ENCODE measurements around the gene COPB1. TPM values are rescaled to one million over a fixed set of nuclear protein-coding genes. Genes with fewer than 3 reads are reported as not detected.
A peak's percentile ranks its signal among the peaks of the same experiment; 100 is the strongest.

Gene COPB1
- total and polyA plus RNA-seq, 9 of the 15 experiments (the other 6 are each of a cell fraction or from before 2014, with no cell fraction given): 64.7 to 188 (median 91.6) TPM

GRCh38 chr11:14519917-14520746, 20.5 kb upstream of the COPB1 start, which contains the start of gene PSMA1 (continued):
- no peak for TF ChIP-seq THAP7 (CRISPR knock-in tag; IDR thresholded peaks at IDR 0.05)
- TF ChIP-seq, protein P1, sequence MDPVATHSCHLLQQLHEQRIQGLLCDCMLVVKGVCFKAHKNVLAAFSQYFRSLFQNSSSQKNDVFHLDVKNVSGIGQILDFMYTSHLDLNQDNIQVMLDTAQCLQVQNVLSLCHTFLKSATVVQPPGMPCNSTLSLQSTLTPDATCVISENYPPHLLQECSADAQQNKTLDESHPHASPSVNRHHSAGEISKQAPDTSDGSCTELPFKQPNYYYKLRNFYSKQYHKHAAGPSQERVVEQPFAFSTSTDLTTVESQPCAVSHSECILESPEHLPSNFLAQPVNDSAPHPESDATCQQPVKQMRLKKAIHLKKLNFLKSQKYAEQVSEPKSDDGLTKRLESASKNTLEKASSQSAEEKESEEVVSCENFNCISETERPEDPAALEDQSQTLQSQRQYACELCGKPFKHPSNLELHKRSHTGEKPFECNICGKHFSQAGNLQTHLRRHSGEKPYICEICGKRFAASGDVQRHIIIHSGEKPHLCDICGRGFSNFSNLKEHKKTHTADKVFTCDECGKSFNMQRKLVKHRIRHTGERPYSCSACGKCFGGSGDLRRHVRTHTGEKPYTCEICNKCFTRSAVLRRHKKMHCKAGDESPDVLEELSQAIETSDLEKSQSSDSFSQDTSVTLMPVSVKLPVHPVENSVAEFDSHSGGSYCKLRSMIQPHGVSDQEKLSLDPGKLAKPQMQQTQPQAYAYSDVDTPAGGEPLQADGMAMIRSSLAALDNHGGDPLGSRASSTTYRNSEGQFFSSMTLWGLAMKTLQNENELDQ (CRISPR knock-in tag; IDR thresholded peaks at IDR 0.05; ENCODE audit: borderline replicate concordance): no peak
- TF ChIP-seq RBM39 (optimal IDR thresholded peaks at IDR 0.05; ENCODE audit: low read depth, low read length): no peak
- peak; percentile 43; the same call in 1 of the 2 replicates for TF ChIP-seq NFATC3 (IDR thresholded peaks at IDR 0.05)
- peak; percentile 81 for TF ChIP-seq ZNF592 (IDR thresholded peaks at IDR 0.05)
- no peak for TF ChIP-seq HMG20A (CRISPR knock-in tag; conservative IDR thresholded peaks at IDR 0.05)
- TF ChIP-seq ZNF121 (CRISPR knock-in tag; conservative IDR thresholded peaks at IDR 0.05): no peak
- TF ChIP-seq XRCC5 (IDR thresholded peaks at IDR 0.05; ENCODE audit: low read depth, low read length): peak; percentile 98
- no peak for TF ChIP-seq PCBP1 (IDR thresholded peaks at IDR 0.05; ENCODE audit: low read depth, low read length, poor library complexity, severe bottlenecking)
- TF ChIP-seq SMARCE1 (IDR thresholded peaks at IDR 0.05): peak; percentile 26
- TF ChIP-seq ZNF76 (CRISPR knock-in tag; IDR thresholded peaks at IDR 0.05; ENCODE audit: borderline replicate concordance): no peak
- TF ChIP-seq, protein P2, sequence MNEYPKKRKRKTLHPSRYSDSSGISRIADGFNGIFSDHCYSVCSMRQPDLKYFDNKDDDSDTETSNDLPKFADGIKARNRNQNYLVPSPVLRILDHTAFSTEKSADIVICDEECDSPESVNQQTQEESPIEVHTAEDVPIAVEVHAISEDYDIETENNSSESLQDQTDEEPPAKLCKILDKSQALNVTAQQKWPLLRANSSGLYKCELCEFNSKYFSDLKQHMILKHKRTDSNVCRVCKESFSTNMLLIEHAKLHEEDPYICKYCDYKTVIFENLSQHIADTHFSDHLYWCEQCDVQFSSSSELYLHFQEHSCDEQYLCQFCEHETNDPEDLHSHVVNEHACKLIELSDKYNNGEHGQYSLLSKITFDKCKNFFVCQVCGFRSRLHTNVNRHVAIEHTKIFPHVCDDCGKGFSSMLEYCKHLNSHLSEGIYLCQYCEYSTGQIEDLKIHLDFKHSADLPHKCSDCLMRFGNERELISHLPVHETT (CRISPR knock-in tag; conservative IDR thresholded peaks at IDR 0.05 in 1 of 2, IDR thresholded peaks at IDR 0.05 in 1 of 2): peak in 1 of 2 experiments; percentile 92; a peak in 2 of 4 replicates
- TF ChIP-seq BMI1 (IDR thresholded peaks at IDR 0.05; ENCODE audit: low read length): no peak
- TF ChIP-seq PHF21A (IDR thresholded peaks at IDR 0.05; ENCODE audit: borderline replicate concordance, low read depth): no peak
- TF ChIP-seq, protein P3, sequence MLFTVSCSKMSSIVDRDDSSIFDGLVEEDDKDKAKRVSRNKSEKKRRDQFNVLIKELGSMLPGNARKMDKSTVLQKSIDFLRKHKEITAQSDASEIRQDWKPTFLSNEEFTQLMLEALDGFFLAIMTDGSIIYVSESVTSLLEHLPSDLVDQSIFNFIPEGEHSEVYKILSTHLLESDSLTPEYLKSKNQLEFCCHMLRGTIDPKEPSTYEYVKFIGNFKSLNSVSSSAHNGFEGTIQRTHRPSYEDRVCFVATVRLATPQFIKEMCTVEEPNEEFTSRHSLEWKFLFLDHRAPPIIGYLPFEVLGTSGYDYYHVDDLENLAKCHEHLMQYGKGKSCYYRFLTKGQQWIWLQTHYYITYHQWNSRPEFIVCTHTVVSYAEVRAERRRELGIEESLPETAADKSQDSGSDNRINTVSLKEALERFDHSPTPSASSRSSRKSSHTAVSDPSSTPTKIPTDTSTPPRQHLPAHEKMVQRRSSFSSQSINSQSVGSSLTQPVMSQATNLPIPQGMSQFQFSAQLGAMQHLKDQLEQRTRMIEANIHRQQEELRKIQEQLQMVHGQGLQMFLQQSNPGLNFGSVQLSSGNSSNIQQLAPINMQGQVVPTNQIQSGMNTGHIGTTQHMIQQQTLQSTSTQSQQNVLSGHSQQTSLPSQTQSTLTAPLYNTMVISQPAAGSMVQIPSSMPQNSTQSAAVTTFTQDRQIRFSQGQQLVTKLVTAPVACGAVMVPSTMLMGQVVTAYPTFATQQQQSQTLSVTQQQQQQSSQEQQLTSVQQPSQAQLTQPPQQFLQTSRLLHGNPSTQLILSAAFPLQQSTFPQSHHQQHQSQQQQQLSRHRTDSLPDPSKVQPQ (CRISPR knock-in tag; IDR thresholded peaks at IDR 0.05; ENCODE audit: borderline replicate concordance): no peak

Measured in K562 (cell line).